Stimulated activated CD4-positive, alpha-beta T cell treated with anti-CD3 and anti-CD28 coated beads, Interleukin-2, amount 100 ng/mL, for 4 hours (primary cell): ENCODE data around the gene DEPDC5.

Experiments used
- DNase-seq: peaks from one replicate; pipeline ENCODE4 v3.0.0-alpha.2; 2020; ENCODE audit warnings: low read depth

The DEPDC5 gene

GRCh38 chr22:31950226-31950625, 196.4 kb downstream of the DEPDC5 start:
- no peak for DNase-seq

GRCh38 chr22:31951194-31952093, 197.6 kb downstream of the DEPDC5 start:
- DNase-seq, result no peak

GRCh38 chr22:31952094-31952401, 198.2 kb downstream of the DEPDC5 start:
- DNase-seq, result no peak

GRCh38 chr22:31952472-31952871, 198.7 kb downstream of the DEPDC5 start:
- no peak for DNase-seq

GRCh38 chr22:31953261-31953660, 199.4 kb downstream of the DEPDC5 start:
- no peak for DNase-seq

- no peak for DNase-seq
These were observed 201.0 kb downstream of the DEPDC5 start for GRCh38 chr22:31954535-31955523.

- no peak for DNase-seq
These were observed 202.5 kb downstream of the DEPDC5 start for GRCh38 chr22:31956360-31956759.
